ENCODE results near the gene ITGA3. TPM values are rescaled to one million over a fixed set of nuclear protein-coding genes. Genes with fewer than 3 reads are reported as not detected.

Gene ITGA3
- polyA plus RNA-seq, 1 experiment = 184 TPM

GRCh38 chr17:50018909-50019308 lies 37.0 kb upstream of the ITGA3 start:
- ChIA-PET CTCF (interaction anchor here (0.6 kb wide), 1 partner anchor 17 kb away, joined by 4 read pairs; no protein-coding TSS in a partner anchor), POLR2A (no interaction called here)
- Histone ChIP-seq H3K36me3 (ENCODE audit: control insufficient read depth, insufficient read depth, low read length) (no peaks in the 10 kb centered on the region), H3K4me3 (ENCODE audit: low read depth, low read length) (no peak overlapping the region), H3K27me3 (ENCODE audit: control insufficient read depth, insufficient read depth, low read length) (no peaks in the 10 kb centered on the region)
- no peak for TF ChIP-seq CTCF (IDR thresholded peaks at IDR 0.05; ENCODE audit: insufficient read depth, low read depth, low read length)
- no peak for DNase-seq (ENCODE audit: low read depth)

DNA sequence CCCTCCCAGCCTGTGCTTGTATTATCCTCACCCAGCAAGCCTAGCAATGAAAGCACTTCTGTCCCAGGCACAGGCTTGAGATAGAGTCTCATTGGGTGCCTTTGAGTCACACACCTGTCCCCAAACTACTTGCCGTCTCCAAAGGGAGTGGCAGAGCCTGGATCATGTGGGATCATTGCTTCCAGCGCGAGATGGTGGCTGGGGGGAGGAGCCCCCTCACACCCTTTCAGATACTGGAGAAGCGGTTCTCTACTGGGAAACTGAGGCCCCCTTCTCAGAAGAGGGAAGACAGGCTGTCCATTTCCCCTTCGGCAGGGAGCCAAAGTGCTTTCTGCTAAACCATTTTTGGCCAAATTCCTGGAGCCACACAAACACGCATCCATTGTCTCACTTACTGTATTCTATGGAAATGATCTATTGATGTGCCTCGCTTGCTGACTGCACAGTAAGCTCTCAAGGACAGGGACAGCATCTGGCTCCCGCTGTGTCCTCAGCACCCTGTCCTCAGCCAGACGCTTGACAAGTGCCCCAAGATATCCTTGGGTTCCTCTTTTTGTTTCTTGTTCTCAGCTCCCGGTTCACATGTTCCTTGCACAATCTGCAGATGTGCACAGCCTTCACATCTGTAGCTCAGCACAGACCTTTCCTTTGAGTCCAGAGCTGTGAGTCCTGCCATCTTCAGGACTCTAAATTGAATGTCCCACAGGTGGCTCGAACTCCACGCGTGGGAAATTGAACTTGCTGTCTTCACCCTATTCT lies 34.9 kb upstream of the ITGA3 start:
- no peak for TF ChIP-seq CTCF (IDR thresholded peaks at IDR 0.05; ENCODE audit: insufficient read depth, low read depth, low read length)
- ChIA-PET POLR2A (no interaction called here), CTCF (interaction anchor here (0.5 to 3.6 kb wide), 5 partner anchors 19 to 160 kb away, joined by 3 to 31 read pairs (median 4); no protein-coding TSS in a partner anchor)
- H3K36me3 ChIP-seq (ENCODE audit: control insufficient read depth, insufficient read depth, low read length) = no peaks in the 10 kb centered on the region
- no peaks in the 10 kb centered on the region for H3K27me3 ChIP-seq (ENCODE audit: control insufficient read depth, insufficient read depth, low read length)
- no peak for DNase-seq (ENCODE audit: low read depth)
- no peak overlapping the region for H3K4me3 ChIP-seq (ENCODE audit: low read depth, low read length)

GRCh38 chr17:50021681-50022370 lies 34.1 kb upstream of the ITGA3 start:
- H3K4me3 ChIP-seq (ENCODE audit: low read depth, low read length) = no peak overlapping the region
- no peaks in the 10 kb centered on the region for H3K27me3 ChIP-seq (ENCODE audit: control insufficient read depth, insufficient read depth, low read length)
- CTCF ChIA-PET = interaction anchor here (1.0 to 3.6 kb wide), 7 partner anchors 20 to 72 kb away, joined by 3 to 31 read pairs (median 5); no protein-coding TSS in a partner anchor
- no peaks in the 10 kb centered on the region for H3K36me3 ChIP-seq (ENCODE audit: control insufficient read depth, insufficient read depth, low read length)
- TF ChIP-seq CTCF (IDR thresholded peaks at IDR 0.05; ENCODE audit: insufficient read depth, low read depth, low read length) = no peak
- DNase-seq (ENCODE audit: low read depth) = no peak
- POLR2A ChIA-PET = no interaction called here

DNA sequence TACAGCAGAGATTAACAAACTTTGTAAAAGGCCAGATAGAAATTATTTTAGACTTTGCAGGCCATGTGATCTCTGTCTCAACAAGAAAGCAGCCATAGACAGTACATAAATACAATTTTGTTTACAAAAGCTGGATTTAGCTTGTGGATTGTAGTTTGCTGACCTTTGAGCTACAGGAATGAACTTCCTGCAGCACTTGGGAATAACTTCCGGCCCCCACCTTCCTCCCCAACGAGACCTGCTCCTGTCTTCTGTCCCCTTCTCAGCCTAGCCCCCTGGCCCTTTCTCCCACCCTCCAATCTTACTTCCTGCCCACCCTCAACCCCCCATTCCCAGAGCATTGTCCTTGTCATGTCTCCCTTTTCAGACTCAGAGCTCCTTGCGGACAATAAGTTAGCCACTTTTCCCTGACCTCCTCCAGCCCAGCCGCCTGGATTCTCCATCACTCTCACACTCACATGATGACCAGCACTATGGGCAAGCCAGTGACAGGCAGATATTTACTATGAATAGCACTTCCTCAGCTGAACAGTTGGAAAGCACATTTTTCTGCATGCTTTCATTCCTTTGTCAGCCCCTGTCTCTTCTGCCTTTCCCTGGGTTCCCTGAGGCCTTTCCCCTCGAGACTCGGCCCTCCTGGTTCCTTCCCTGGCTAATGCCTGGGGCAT lies 33.3 kb upstream of the ITGA3 start:
- DNase-seq (ENCODE audit: low read depth) = no peak
- ChIA-PET CTCF (interaction anchor here (1.0 to 3.6 kb wide), 5 partner anchors 20 to 72 kb away, joined by 3 to 31 read pairs (median 5); no protein-coding TSS in a partner anchor), POLR2A (no interaction called here)
- Histone ChIP-seq H3K36me3 (ENCODE audit: control insufficient read depth, insufficient read depth, low read length) (no peaks in the 10 kb centered on the region), H3K4me3 (ENCODE audit: low read depth, low read length) (no peak overlapping the region), H3K27me3 (ENCODE audit: control insufficient read depth, insufficient read depth, low read length) (no peaks in the 10 kb centered on the region)
- no peak for TF ChIP-seq CTCF (IDR thresholded peaks at IDR 0.05; ENCODE audit: insufficient read depth, low read depth, low read length)

DNA sequence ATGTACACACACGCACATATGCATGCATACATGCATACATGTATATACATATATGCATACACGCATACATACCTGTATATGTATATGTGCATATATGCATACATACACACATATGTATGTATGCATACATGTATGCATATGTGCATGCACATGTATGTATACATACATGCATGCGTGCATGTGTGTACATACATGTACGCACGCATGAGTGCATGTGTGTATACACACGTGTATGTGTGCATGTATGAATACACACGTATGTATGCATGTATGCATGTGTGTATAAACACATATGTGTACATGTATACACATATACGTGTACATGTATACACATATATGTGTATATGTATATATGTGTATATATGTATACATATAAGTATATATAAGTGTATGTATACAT lies 32.4 kb upstream of the ITGA3 start:
- CTCF ChIA-PET = no interaction called here
- H3K27me3 ChIP-seq (ENCODE audit: control insufficient read depth, insufficient read depth, low read length) = no peaks in the 10 kb centered on the region
- TF ChIP-seq CTCF (IDR thresholded peaks at IDR 0.05; ENCODE audit: insufficient read depth, low read depth, low read length) = no peak
- DNase-seq (ENCODE audit: low read depth) = no peak
- H3K4me3 ChIP-seq (ENCODE audit: low read depth, low read length) = no peak overlapping the region
- no peaks in the 10 kb centered on the region for H3K36me3 ChIP-seq (ENCODE audit: control insufficient read depth, insufficient read depth, low read length)
- POLR2A ChIA-PET = no interaction called here
